Pancreas (tissue), 10 donors: ENCODE measurements around the gene KCTD17. TPM values are rescaled to one million over a fixed set of nuclear protein-coding genes. Genes with fewer than 3 reads are reported as not detected.
A peak's percentile ranks its signal among the peaks of the same experiment; 100 is the strongest.

Experiments used
- ATAC-seq, 4 donors: fragments of 200-7000 bp; cut with Tn5 transposase; one replicate each; pipeline versions ENCODE4 v1.8.0 to v1.9.1; 2020; ENCODE audit warnings: mild to moderate bottlenecking in 4 of 4, moderate library complexity in 4 of 4
- DNase-seq, 6 donors: peaks; one replicate each; pipeline ENCODE4 v3.0.0-alpha.2; 2020
- FAIRE-seq: peaks from 2 replicates; lab custom pipeline; 2012; peaks lifted over from hg19 to GRCh38; lab: Jason Lieb, UNC
- H3K27ac ChIP-seq, 4 donors: fragments of 200-600 bp; sonication (generic); 1 replicate in 3 of 4; 2 replicates in 1 of 4; pipeline versions ENCODE4 v1.5.0 to v1.8.0; 2020
- H3K27me3 ChIP-seq, 4 donors: fragments of 200-600 bp; one replicate each; pipeline ENCODE4 v1.8.0; 2021
- H3K36me3 ChIP-seq, 3 donors: fragments of 200-600 bp; sonication (generic) in 1 of 3; one replicate each; pipeline versions ENCODE4 v1.5.0 to v1.8.0; 2020 to 2021
- H3K4me1 ChIP-seq, 3 donors: fragments of 200-600 bp; one replicate each; pipeline ENCODE4 v1.8.0; 2021
- H3K4me3 ChIP-seq, 4 donors: fragments of 200-600 bp; sonication (generic) in 2 of 4; one replicate each; pipeline versions ENCODE4 v1.5.0 to v1.8.0; 2020 to 2021
- H3K9me3 ChIP-seq, 4 donors: fragments of 200-600 bp; one replicate each; pipeline ENCODE4 v1.8.0; 2021
- CTCF ChIP-seq, 4 donors: fragments of 200-600 bp; sonication (generic) in 3 of 4; IDR thresholded peaks; one replicate each; pipeline versions ENCODE4 v1.5.0 to v1.8.0; 2021; ENCODE audit warnings: antibody characterized with exemption in 4 of 4
- WGBS, 2 donors: extraction: QIAGEN DNeasy Blood & Tissue Kit; methylation state at CpG; one replicate each; pipeline ENCODE4 v1.1.7; 2013; 5-methylcytosine and 5-hydroxymethylcytosine counted together
- intact Hi-C, 3 donors: fragments of 100-400 bp; cut with DNase I; formaldehyde crosslinking; loops; one replicate each; pipeline versions ENCODE4 v1.11.1 to v1.14.2; 2022
- polyA plus RNA-seq, 2 donors: library from polyadenylated mRNA; stranded (reverse); fragments of 200-250 nt; gene quantifications; one replicate each; pipeline ENCODE4 v1.2.3, GENCODE V29; 2013
- total RNA-seq, 6 donors: library from RNA; stranded (reverse); fragmentation: NEBNext Ultra II Directional in 4 of 6; extraction: Animal tissue kit (Norgen Biotek cat#: 25700) in 4 of 6; gene quantifications; one replicate each; pipeline versions ENCODE4 v1.2.1 to v1.2.4, GENCODE V29; 2021 to 2023
- donor health status: healthy with polysubstance abuse.
- donor health status: DM: no; HTN: no; CAD: no; lungs with moderate emphysema.
- donor health status: DM: no; HTN: no; CAD: no.
- donor health status: control.
- donor health status: control.
- donor health status: Bipolar disorder and iron deficiency.
- donor health status: DM: yes; HTN: yes; CAD: no.
- donor health status: DM: no; HTN: no; CAD: no.
- donor health status: DM: no; HTN: no; CAD: no.
- donor health status: DM: yes; HTN: yes; CAD: no.

KCTD17 gene
- total RNA-seq (1 to 10 TPM; 2.6 to 9.1 (median 3.3) TPM), polyA plus RNA-seq (10 to 100 TPM; 10.3 to 11.8 TPM)

GRCh38 chr22:37051391-37052385, at the start of gene KCTD17:
Gene KCTD17 (plus strand): TSS chr22:37051742. CDS start chr22:37051761, 19 bp downstream.
- DNase-seq (peak in 4 of 6 donors; percentile 38 to 83 (median 58)), FAIRE-seq (no peak), ATAC-seq (peak; percentile 85 to 94 (median 90))
- TF ChIP-seq CTCF (IDR thresholded peaks at IDR 0.05): no peak
- Histone ChIP-seq H3K4me1 (no peaks in the 10 kb centered on the region), H3K36me3 (no peaks in the 10 kb centered on the region), H3K27ac (no peak within 1 kb of the TSS), H3K4me3 (peak within 1 kb of the TSS in 3 of 4 donors; percentile 23 to 55 (median 43)), H3K27me3 (no peaks in the 10 kb centered on the region), H3K9me3 (no peaks in the 10 kb centered on the region)
- intact Hi-C loops: no loop called here
- 7 to 11% methylated on average over 66 to 89 of the region's 89 CpGs for WGBS, 2 donors

GRCh38 chr22:37001826-37002225, 49.7 kb upstream of the KCTD17 start:
- FAIRE-seq: no peak

GRCh38 chr22:37002633-37003032, 48.9 kb upstream of the KCTD17 start:
- FAIRE-seq: no peak
- intact Hi-C loops: no loop called here

More at GRCh38 chr22:37001826-37002225, 49.7 kb upstream of the KCTD17 start:
- no peak for DNase-seq
- H3K9me3 ChIP-seq: no peaks in the 10 kb centered on the region
- intact Hi-C loops: no loop called here
- no peaks in the 10 kb centered on the region for H3K27me3 ChIP-seq
- WGBS, 2 donors: 64 to 78% methylated on average over 12 of the region's 12 CpGs
- ATAC-seq: no peak
- H3K4me3 ChIP-seq: no peak overlapping the region
- H3K36me3 ChIP-seq: no peaks in the 10 kb centered on the region
- no peak for TF ChIP-seq CTCF (IDR thresholded peaks at IDR 0.05)
- H3K27ac ChIP-seq: no peak overlapping the region
- H3K4me1 ChIP-seq: no peaks in the 10 kb centered on the region

GRCh38 chr22:37007651-37008050, 43.9 kb upstream of the KCTD17 start:
- TF ChIP-seq CTCF (IDR thresholded peaks at IDR 0.05): no peak

More at GRCh38 chr22:37002633-37003032, 48.9 kb upstream of the KCTD17 start:
- ATAC-seq (no peak), DNase-seq (no peak)
- no peaks in the 10 kb centered on the region for H3K4me1 ChIP-seq
- TF ChIP-seq CTCF (IDR thresholded peaks at IDR 0.05): no peak
- no peaks in the 10 kb centered on the region for H3K36me3 ChIP-seq
- 84 to 93% methylated on average over 7 of the region's 7 CpGs for WGBS, 2 donors
- no peaks in the 10 kb centered on the region for H3K27me3 ChIP-seq
- H3K9me3 ChIP-seq: no peaks in the 10 kb centered on the region
- H3K4me3 ChIP-seq: no peak overlapping the region
- no peak overlapping the region for H3K27ac ChIP-seq

More at GRCh38 chr22:37007651-37008050, 43.9 kb upstream of the KCTD17 start:
- DNase-seq: no peak
- FAIRE-seq: no peak
- WGBS, 2 donors: 50 to 57% methylated on average over 2 of the region's 2 CpGs
- no peak overlapping the region for H3K27ac ChIP-seq
- no peaks in the 10 kb centered on the region for H3K36me3 ChIP-seq
- H3K4me3 ChIP-seq: no peak overlapping the region
- H3K9me3 ChIP-seq: no peaks in the 10 kb centered on the region
- ATAC-seq: no peak
- intact Hi-C loops: no loop called here
- peaks cover 0 to 7% (median 4%) of the 10 kb centered on the region in 3 donors for H3K4me1 ChIP-seq
- no peaks in the 10 kb centered on the region for H3K27me3 ChIP-seq
